ENCODE data around the gene THSD4.

GRCh38 chr15:71249986-71250385 is 134.7 kb downstream of the THSD4 start:
- TF ChIP-seq CTCF (IDR thresholded peaks at IDR 0.05) = no peak
- TF ChIP-seq EP300 (IDR thresholded peaks at IDR 0.05) = no peak
- no peak for TF ChIP-seq POLR2A (IDR thresholded peaks at IDR 0.05)
- TF ChIP-seq POLR2AphosphoS5 (IDR thresholded peaks at IDR 0.05) = no peak

Data from upper lobe of left lung (tissue), 4 donors.